NCI-H748 (cell line): ENCODE data around the gene AKAP1.

Experiments used
- DNase-seq: peaks from one replicate; lab custom pipeline; 2025; ENCODE audit not compliant: unreplicated experiment; lab: John Stamatoyannopoulos, UW

AKAP1 gene

DNA sequence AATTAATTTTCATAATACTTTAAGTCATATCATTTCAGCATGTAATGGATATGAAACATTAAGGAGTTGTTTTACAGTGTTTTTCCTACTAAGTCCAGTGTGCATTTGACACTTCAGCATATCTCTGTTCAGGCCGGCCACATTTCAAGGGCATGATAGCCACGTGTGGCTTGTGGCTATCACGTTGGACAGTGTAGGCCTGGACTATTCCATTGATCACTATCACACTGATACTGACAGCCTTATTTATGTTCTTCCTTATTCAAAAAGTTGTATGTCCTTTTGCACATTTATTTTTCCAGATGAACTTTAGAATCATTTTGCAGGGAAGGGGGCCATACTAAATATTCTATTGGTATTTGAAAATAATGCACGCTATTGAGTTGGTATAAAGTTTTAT, 39.0 kb downstream of the AKAP1 start:
- DNase-seq = no peak

- DNase-seq = no peak
Observed at GRCh38 chr17:57125406-57125805, 40.4 kb downstream of the AKAP1 start.

GRCh38 chr17:57125866-57126265, 40.8 kb downstream of the AKAP1 start:
- no peak for DNase-seq

- peak; percentile 77 for DNase-seq
Observed at GRCh38 chr17:57130708-57131461, 45.8 kb downstream of the AKAP1 start.

- no peak for DNase-seq
Observed at GRCh38 chr17:57132663-57133062, 47.6 kb downstream of the AKAP1 start.

- DNase-seq = no peak
Observed at GRCh38 chr17:57133486-57133885, 48.4 kb downstream of the AKAP1 start.

GRCh38 chr17:57135026-57135788, 50.2 kb downstream of the AKAP1 start:
- DNase-seq = no peak

- peak; percentile 88 for DNase-seq
Observed at GRCh38 chr17:57135789-57136291, 50.8 kb downstream of the AKAP1 start.

DNA sequence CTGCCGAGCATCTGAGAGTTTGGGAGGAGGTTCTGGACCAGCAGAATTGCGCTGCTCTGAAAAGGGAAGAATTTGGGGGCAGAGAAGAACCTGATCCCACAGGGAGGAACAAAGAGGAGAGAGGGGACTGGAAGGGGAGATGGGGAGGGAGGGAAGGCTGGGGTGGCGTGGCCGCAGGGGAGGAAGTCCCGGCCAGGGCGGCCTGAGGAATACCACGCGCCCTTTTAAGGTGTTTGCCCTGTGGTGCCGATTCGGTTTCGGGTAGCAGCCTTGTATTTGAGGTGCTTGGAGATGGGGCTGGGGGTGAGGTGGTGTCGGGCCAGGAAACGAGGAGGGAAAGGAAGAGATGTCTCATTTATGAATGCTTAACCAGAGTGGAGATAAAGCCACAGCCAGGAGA, 51.3 kb downstream of the AKAP1 start:
- no peak for DNase-seq

GRCh38 chr17:57138030-57138911, 53.2 kb downstream of the AKAP1 start:
- no peak for DNase-seq

- DNase-seq = peak; percentile 63
Observed at GRCh38 chr17:57138956-57139576, 54.0 kb downstream of the AKAP1 start.

DNA sequence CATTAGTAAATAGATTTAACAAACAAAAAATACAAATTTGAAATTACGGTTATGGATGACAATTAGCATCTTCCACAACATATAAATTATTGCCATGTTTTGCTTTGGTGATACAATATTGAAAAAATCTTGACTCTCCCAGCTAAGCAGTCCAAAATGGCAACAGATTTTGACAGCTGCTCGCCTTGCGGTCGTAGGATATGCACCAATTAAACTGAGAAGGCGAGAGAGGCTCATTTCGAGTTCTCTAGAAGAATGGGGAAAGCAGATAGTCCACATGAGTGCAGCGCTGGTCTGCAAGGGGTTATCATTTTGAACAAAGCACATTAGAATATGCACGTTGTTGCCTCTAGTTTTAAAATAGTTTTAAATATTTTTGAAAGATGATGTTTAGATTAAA, 55.3 kb downstream of the AKAP1 start:
- no peak for DNase-seq

- no peak for DNase-seq
Observed at GRCh38 chr17:57142925-57143324, 57.9 kb downstream of the AKAP1 start.

DNA sequence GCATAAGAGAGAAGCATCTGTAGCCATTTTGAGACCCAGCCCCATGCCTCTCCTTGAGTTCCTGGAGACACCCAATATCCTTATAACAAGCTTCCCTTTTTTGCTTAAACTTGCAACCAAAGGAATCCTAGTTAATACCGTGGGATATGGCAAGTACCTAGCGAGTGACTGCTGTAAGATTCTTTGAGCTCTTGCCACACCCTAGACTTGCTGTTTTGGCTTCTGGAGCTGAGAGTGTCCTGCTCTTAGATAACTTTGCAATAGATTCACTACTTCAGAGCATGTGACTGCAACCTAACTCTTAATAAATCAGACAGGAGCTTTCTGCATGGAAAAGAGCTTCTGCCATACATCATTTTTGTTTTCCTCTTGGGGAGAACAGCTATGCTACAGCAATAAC, 58.3 kb downstream of the AKAP1 start:
- no peak for DNase-seq

DNA sequence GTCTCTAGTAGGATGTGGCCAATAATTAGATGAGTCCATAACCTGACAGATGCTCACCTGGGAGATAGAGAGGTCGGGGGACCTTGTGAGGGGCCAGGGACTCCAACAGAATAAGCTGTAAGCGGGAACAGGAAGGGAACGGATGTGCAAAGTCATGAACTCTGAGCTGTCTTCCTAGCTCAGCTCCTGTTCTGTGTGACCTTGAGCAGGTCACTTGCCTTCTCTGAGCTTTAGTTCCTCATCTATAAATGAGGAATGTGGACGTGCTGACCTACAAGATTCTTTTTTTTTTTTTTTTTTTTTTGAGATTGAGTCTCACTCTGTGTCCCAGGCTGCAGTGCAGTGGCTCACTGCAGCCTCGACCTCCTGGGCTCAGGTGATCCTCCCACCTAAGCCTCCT, 58.9 kb downstream of the AKAP1 start:
- DNase-seq = no peak

DNA sequence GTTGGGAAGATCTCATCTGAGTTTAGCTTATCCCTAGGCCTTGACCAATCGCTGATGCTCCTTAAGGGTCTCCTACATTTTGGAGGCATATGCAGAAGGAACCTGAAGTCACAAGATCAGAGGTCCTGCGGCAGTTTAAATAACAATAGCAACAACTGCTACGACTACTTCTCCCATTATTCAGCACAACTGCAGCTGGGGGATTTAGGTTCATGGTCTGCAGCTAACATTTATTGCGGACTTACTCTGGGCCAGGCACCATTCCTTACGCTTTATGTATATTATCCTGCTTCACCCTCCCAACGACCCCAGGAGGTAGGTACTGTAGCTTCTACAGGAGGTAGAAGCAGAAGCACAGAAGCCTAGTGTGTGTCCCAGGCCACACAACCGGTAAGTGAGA, 59.5 kb downstream of the AKAP1 start:
- DNase-seq = no peak

DNA sequence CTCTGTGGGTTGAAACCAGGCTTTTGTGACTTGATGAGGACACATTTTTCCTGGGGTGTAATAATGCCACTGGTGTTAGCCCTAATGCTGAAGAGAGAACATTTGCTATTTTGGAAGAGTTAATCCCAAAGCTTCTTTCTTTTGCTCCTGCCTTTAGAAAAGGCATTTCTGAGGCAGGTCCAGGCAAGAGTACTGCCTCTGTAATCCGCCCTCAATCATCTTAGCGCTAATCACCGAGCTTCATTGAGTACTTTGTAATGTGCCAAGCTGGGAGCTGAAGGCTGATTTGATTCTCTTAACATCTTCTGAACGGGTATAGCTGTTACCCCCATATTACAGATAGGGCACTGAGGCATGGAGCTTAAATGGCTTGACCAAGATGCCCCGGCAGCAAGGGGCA, 60.3 kb downstream of the AKAP1 start:
- peak; percentile 8 for DNase-seq

DNA sequence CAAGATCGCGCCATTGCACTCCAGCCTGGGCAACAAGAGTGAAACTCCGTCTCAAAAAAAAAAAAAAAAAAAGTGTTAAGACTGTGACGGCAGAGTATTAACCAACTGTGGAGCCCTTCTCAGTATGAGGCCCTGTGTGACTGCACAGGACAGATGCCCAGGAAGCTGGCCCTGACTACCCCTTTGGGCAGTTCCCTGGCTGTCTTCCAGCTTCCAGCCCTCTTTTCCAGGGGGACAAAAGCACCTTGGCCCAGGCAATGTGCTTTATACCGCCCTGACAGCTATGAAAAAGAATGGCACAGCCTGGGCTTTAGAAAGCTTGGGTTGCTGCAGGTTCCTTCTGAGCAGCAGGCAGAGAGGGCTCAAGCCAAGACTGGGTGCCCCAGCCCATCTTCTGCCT, 61.2 kb downstream of the AKAP1 start:
- DNase-seq = no peak

DNA sequence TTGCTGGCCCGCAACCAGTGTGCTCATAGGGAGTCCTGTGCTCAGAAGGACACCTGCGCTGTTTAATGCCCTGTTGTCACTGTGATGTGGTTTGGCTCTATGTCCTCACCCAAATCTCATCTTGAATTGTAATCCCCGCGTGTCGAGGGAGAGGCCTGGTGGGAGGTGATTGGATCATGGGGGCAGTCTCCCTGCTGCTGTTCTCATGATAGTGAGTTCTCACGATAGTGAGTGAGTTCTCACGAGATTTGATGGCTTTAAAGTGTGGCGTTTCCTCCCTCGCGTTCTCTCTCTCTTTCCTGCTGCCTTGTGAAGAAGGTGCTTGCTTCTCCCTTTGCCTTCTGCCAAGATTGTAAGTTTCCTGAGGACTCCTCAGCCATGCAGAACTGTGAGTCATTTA, 66.8 kb downstream of the AKAP1 start:
- DNase-seq = no peak

- DNase-seq = no peak
Observed at GRCh38 chr17:57152967-57153528, 68.0 kb downstream of the AKAP1 start.

DNA sequence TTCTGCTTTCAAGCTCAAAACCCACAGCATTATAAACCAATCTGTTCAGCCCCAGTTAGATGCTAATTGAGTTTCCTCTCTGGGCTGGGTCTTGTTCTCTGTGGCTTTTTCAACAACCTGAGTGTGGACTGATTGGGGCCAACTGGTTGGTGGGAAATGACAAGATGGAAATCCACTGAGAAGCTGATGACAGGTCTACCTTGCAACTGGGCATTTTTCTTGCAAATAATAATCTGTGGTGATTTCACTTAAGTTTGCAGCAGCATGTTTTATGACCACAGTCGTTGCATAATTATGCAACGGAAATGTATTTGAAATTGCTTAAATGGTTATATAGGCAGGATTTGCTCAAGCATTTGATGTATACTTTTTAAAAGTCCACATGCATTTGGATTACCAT, 69.9 kb downstream of the AKAP1 start:
- no peak for DNase-seq
